Measurements from ENCODE around the gene SIX5.
"Not testable (repeated sequence)": the region's sequence is repeated elsewhere in the genome, so short reads cannot be mapped to it uniquely, and the experiment has no call there.

Gene SIX5

DNA sequence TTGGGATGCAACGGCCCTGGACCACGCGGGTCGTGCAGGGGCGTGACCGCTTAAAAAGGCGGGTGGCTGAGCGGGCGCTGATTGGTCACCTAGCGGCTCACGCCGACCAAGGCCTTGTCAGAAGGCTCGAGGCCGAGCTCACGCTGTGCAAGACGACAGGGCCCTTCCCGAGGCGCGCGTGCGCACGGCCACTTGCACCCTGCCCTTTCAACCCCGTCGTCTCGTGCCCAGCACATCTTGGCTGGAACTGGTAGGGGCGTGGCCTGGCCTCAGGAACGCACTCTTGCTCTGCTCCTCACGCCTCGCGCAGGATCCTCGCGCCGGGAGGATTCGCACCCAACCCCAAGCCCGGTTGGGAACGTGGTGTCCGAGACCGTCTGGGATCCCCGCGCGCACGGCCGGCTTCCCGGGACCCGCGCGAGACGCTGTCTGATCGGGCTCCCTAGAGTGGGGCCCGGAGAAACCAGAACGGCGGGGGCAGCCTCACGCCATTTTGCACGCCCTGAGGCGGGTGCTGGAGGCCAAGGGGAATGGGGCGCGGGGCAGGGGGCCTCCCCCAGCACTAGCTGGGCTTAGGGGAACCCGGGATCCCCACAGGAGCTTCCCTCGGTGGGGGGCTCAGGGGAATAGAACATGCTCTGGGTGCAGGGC is 35.8 kb downstream of the SIX5 start, which contains the start of gene MEIOSIN:
Gene MEIOSIN, plus strand, starts transcription at position 280 of the 651 bp plus-strand sequence. CDS start 1,938 bp downstream, outside the sequence.
- Histone ChIP-seq H3K36me3 (replicated peaks; ENCODE audit: insufficient read depth, low read length) (no peaks in the 10 kb centered on the region), H3K79me2 (ENCODE audit: low read length) (peaks cover 25% of the 10 kb centered on the region), H3K9ac (ENCODE audit: low read length) (no peak within 1 kb of the TSS), H3K4me1 (ENCODE audit: low read length) (0 out of 2 replicates have a peak, but pooled peaks cover 4% of the 10 kb centered on the region), H3K4me2 (ENCODE audit: low read depth, low read length) (no peak within 1 kb of the TSS), H2AFZ (ENCODE audit: low read length) (no peak within 1 kb of the TSS), H3F3A (ENCODE audit: insufficient read depth, low read length) (no peaks in the 10 kb centered on the region), H3K4me3 (ENCODE audit: low read length) (no peak within 1 kb of the TSS), H3K9me3 (replicated peaks; ENCODE audit: insufficient read depth, low read length) (no peaks in the 10 kb centered on the region), H4K20me1 (ENCODE audit: insufficient read depth, low read length) (no peaks in the 10 kb centered on the region), H3K9me2 (replicated peaks; ENCODE audit: insufficient read depth, low read length) (no peaks in the 10 kb centered on the region), H3K27me3 (replicated peaks; ENCODE audit: insufficient read depth, low read length) (no peaks in the 10 kb centered on the region), H3K27ac (ENCODE audit: low read length) (no peak within 1 kb of the TSS)
- no peak for DNase-seq
- TF ChIP-seq EZH2phosphoT487 (IDR thresholded peaks at IDR 0.05; ENCODE audit: low read length) (no peak), EZH2 (optimal IDR thresholded peaks at IDR 0.05; ENCODE audit: low read depth, low read length) (no peak)
- TF ChIP-seq, protein P1, sequence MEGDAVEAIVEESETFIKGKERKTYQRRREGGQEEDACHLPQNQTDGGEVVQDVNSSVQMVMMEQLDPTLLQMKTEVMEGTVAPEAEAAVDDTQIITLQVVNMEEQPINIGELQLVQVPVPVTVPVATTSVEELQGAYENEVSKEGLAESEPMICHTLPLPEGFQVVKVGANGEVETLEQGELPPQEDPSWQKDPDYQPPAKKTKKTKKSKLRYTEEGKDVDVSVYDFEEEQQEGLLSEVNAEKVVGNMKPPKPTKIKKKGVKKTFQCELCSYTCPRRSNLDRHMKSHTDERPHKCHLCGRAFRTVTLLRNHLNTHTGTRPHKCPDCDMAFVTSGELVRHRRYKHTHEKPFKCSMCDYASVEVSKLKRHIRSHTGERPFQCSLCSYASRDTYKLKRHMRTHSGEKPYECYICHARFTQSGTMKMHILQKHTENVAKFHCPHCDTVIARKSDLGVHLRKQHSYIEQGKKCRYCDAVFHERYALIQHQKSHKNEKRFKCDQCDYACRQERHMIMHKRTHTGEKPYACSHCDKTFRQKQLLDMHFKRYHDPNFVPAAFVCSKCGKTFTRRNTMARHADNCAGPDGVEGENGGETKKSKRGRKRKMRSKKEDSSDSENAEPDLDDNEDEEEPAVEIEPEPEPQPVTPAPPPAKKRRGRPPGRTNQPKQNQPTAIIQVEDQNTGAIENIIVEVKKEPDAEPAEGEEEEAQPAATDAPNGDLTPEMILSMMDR (IDR thresholded peaks at IDR 0.05; ENCODE audit: low read length) = no peak

DNA sequence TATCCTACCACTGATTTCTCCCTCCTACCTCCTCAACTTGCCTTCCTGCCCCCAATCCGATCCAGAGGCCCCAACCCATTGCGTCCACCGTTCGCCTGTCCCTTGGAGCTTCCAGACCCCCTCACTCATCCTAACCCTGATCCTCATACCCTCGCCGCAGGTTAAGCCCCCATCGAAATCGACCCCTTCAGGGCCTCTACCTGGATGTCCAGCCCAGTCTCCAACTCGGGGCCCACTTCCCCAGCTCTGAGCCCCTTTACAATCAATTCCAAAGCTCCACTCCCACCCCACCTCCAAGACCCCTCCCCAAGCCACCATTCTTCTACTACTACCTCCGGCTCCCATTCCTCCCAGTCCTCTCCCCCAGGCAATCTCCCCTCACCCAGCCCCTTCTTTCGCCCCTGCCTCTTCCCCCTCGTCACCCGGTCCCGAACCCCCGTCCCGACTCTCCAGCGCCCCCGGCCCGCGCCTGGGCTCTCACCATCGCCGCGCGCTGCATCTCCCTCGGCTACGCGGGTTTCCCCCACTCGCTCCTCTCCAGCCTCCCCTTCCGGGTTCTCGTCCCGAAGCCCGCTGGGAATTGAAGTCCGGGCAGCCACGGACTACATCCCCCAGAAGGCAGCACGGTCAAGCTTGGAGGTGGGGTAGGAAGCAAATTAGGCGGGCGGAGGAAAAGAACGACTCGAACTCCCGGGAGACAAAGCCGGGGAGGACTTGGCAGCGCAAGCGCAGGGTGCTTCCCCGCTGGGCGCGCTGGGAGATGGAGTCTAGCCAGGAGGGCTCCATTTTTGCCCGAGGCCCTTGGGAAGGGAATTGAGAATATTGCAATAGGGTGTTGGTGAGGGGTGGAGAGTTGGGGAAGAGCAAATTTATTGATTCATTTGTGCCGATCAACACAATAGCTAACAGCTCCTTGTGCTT is 38.4 kb downstream of the SIX5 start, which contains the start of gene FBXO46:
Gene FBXO46, minus strand, starts transcription at position 529 of the 921 bp plus-strand sequence. CDS start 17,401 bp downstream, outside the sequence.
- Histone ChIP-seq H3K27ac (ENCODE audit: low read length) (no peak within 1 kb of the TSS; the same call in 1 of the 2 replicates), H3K79me2 (ENCODE audit: low read length) (peaks cover 51% of the 10 kb centered on the region)
- TF ChIP-seq, protein P1 (IDR thresholded peaks at IDR 0.05; ENCODE audit: low read length) = peak; percentile 34
- TF ChIP-seq EZH2phosphoT487 (IDR thresholded peaks at IDR 0.05; ENCODE audit: low read length) = no peak

DNA sequence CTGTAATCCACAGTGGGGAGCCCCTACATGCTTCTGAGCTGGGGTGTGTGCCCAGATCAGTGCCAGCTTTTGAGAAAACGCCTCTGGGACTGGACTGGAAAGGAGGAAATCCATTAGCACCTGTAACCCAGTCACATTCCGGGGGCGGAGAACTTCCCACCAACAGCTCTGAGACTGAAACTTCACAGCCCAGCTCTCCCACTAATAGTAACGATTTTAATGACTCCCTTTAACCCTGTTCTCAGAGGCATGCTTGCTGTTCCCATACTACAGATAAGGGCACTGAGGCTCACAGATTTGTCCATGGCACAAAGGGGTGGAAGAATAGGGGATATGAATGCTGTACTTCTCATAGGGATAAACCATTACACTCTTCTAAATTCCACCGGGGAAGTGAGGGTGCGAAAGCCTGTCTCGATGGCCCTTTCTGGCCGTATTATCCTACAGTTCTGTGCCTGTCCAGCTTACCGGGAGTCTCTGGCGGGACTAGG is 39.2 kb downstream of the SIX5 start:
- Histone ChIP-seq H2AFZ (ENCODE audit: low read length) (no peak overlapping the region), H3K27ac (ENCODE audit: low read length) (no peak overlapping the region)

More for the DNA sequence above, 38.4 kb downstream of the SIX5 start, which contains the start of gene FBXO46:
- peak; percentile 96 for DNase-seq
- H3K9me2 ChIP-seq (replicated peaks; ENCODE audit: insufficient read depth, low read length) = no peaks in the 10 kb centered on the region
- peak within 1 kb of the TSS; percentile 89 for H3K4me3 ChIP-seq (ENCODE audit: low read length)
- no peaks in the 10 kb centered on the region for H3F3A ChIP-seq (ENCODE audit: insufficient read depth, low read length)
- no peaks in the 10 kb centered on the region for H4K20me1 ChIP-seq (ENCODE audit: insufficient read depth, low read length)
- H2AFZ ChIP-seq (ENCODE audit: low read length) = peak within 1 kb of the TSS; percentile 91
- H3K4me1 ChIP-seq (ENCODE audit: low read length) = 0 out of 2 replicates have a peak, but pooled peaks cover 4% of the 10 kb centered on the region
- no peaks in the 10 kb centered on the region for H3K36me3 ChIP-seq (replicated peaks; ENCODE audit: insufficient read depth, low read length)
- no peaks in the 10 kb centered on the region for H3K27me3 ChIP-seq (replicated peaks; ENCODE audit: insufficient read depth, low read length)
- H3K9me3 ChIP-seq (replicated peaks; ENCODE audit: insufficient read depth, low read length) = no peaks in the 10 kb centered on the region
- peak within 1 kb of the TSS; percentile 79 for H3K4me2 ChIP-seq (ENCODE audit: low read depth, low read length)
- H3K9ac ChIP-seq (ENCODE audit: low read length) = peak within 1 kb of the TSS; percentile 82

DNA sequence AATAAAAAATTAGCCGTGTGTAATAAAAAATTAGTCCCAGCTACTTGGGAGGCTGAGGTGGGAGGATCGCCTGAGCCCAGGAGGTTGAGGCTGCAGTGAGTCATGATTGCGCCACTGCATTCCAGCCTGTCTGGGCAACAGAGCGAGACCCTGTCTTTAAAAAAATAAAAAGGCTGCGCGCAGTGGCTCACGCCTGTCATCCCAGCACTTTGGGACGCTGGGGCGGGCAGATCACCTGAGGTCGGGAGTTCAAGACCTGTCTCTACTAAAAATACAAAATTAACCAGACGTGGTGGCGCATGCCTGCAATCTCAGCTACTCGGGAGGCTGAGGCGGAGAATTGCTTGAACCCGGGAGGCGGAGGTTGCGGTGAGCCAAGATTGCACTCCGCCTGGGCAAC is 40.4 kb downstream of the SIX5 start:
- H3K36me3 ChIP-seq (replicated peaks; ENCODE audit: insufficient read depth, low read length); H3K4me1 ChIP-seq (ENCODE audit: low read length); H3K27me3 ChIP-seq (replicated peaks; ENCODE audit: insufficient read depth, low read length); H3K9me3 ChIP-seq (replicated peaks; ENCODE audit: insufficient read depth, low read length); H3K9me2 ChIP-seq (replicated peaks; ENCODE audit: insufficient read depth, low read length); H3K27ac ChIP-seq (ENCODE audit: low read length); DNase-seq; H3K9ac ChIP-seq (ENCODE audit: low read length); H3K4me2 ChIP-seq (ENCODE audit: low read depth, low read length); H3F3A ChIP-seq (ENCODE audit: insufficient read depth, low read length); H3K4me3 ChIP-seq (ENCODE audit: low read length); H2AFZ ChIP-seq (ENCODE audit: low read length); H4K20me1 ChIP-seq (ENCODE audit: insufficient read depth, low read length): not testable (repeated sequence)
- peaks cover 71% of the 10 kb centered on the region for H3K79me2 ChIP-seq (ENCODE audit: low read length)

More for the DNA sequence above, 39.2 kb downstream of the SIX5 start:
- H3K9me3 ChIP-seq (replicated peaks; ENCODE audit: insufficient read depth, low read length) = no peaks in the 10 kb centered on the region
- peak overlapping the region; percentile 89 for H3K4me3 ChIP-seq (ENCODE audit: low read length)
- DNase-seq = no peak
- H3K4me2 ChIP-seq (ENCODE audit: low read depth, low read length) = peak overlapping the region; percentile 72
- H3K9ac ChIP-seq (ENCODE audit: low read length) = peak overlapping the region; percentile 82; the same call in 1 of the 2 replicates
- no peaks in the 10 kb centered on the region for H3K36me3 ChIP-seq (replicated peaks; ENCODE audit: insufficient read depth, low read length)
- no peaks in the 10 kb centered on the region for H4K20me1 ChIP-seq (ENCODE audit: insufficient read depth, low read length)
- 0 out of 2 replicates have a peak, but pooled peaks cover 4% of the 10 kb centered on the region for H3K4me1 ChIP-seq (ENCODE audit: low read length)
- no peaks in the 10 kb centered on the region for H3K27me3 ChIP-seq (replicated peaks; ENCODE audit: insufficient read depth, low read length)
- peaks cover 59% of the 10 kb centered on the region for H3K79me2 ChIP-seq (ENCODE audit: low read length)
- no peaks in the 10 kb centered on the region for H3F3A ChIP-seq (ENCODE audit: insufficient read depth, low read length)
- H3K9me2 ChIP-seq (replicated peaks; ENCODE audit: insufficient read depth, low read length) = no peaks in the 10 kb centered on the region
- TF ChIP-seq EZH2 (optimal IDR thresholded peaks at IDR 0.05; ENCODE audit: low read depth, low read length) (no peak), EZH2phosphoT487 (IDR thresholded peaks at IDR 0.05; ENCODE audit: low read length) (no peak)
- TF ChIP-seq, protein P1 (IDR thresholded peaks at IDR 0.05; ENCODE audit: low read length) = no peak

DNA sequence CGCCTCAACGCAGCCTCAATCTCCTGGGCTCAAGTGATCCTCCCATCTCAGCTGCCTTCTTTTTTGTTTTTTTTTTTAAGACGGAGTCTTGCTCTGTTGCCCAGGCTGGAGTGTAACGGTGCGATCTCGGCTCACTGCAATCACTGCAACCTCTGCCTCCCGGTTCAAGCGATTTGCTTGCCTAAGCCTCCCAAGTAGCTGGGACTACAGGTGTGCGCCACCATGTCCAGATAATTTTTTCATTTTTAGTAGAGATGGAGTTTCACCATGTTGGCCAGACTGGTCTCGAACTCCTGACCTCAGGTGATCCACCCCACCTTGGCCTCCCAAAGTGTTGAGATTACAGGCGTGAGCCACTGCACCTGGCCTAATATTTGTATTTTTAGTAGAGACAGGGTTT is 49.0 kb downstream of the SIX5 start:
- H3K4me2 ChIP-seq (ENCODE audit: low read depth, low read length); H3K4me3 ChIP-seq (ENCODE audit: low read length); DNase-seq; H3K36me3 ChIP-seq (replicated peaks; ENCODE audit: insufficient read depth, low read length); H3K9ac ChIP-seq (ENCODE audit: low read length); H3K9me3 ChIP-seq (replicated peaks; ENCODE audit: insufficient read depth, low read length); H3K27ac ChIP-seq (ENCODE audit: low read length); H2AFZ ChIP-seq (ENCODE audit: low read length); H4K20me1 ChIP-seq (ENCODE audit: insufficient read depth, low read length); H3K9me2 ChIP-seq (replicated peaks; ENCODE audit: insufficient read depth, low read length); H3K27me3 ChIP-seq (replicated peaks; ENCODE audit: insufficient read depth, low read length): not testable (repeated sequence)
- Histone ChIP-seq H3K4me1 (ENCODE audit: low read length) (peaks cover 14% of the 10 kb centered on the region), H3K79me2 (ENCODE audit: low read length) (peaks cover 58% of the 10 kb centered on the region), H3F3A (ENCODE audit: insufficient read depth, low read length) (peaks cover 10% of the 10 kb centered on the region; the same call in 1 of the 2 replicates)

Data from MM.1S (cell line).